BLaER1 (cell line): ENCODE measurements around the gene MPDU1.
A peak's percentile ranks its signal among the peaks of the same experiment; 100 is the strongest.

Experiments used
- H3K27ac ChIP-seq: shearing (Covaris generic); formaldehyde crosslinking; 2 replicates; pipeline ENCODE4 v1.8.1; 2022
- H3K27me3 ChIP-seq: shearing (Covaris generic); formaldehyde crosslinking; 2 replicates; pipeline ENCODE4 v1.8.1; 2022
- H3K36me3 ChIP-seq: shearing (Covaris generic); formaldehyde crosslinking; 2 replicates; pipeline ENCODE4 v1.8.1; 2022
- H3K4me1 ChIP-seq: shearing (Covaris generic); formaldehyde crosslinking; 2 replicates; pipeline ENCODE4 v1.8.1; 2022
- H3K4me2 ChIP-seq: shearing (Covaris generic); formaldehyde crosslinking; 2 replicates; pipeline ENCODE4 v1.8.1; 2022
- H3K4me3 ChIP-seq: shearing (Covaris generic); formaldehyde crosslinking; 2 replicates; pipeline ENCODE4 v1.8.1; 2022
- H3K9ac ChIP-seq: shearing (Covaris generic); formaldehyde crosslinking; 2 replicates; pipeline ENCODE4 v1.8.1; 2022
- H3K9me3 ChIP-seq: shearing (Covaris generic); formaldehyde crosslinking; 2 replicates; pipeline ENCODE4 v1.8.1; 2022
- H4K20me1 ChIP-seq: shearing (Covaris generic); formaldehyde crosslinking; 2 replicates; pipeline ENCODE4 v1.8.1; 2022
- Cebpa-rat ChIP-seq: shearing (Covaris generic); IDR thresholded peaks from 2 replicates; pipeline ENCODE4 v1.8.1; 2022

MPDU1 gene

DNA sequence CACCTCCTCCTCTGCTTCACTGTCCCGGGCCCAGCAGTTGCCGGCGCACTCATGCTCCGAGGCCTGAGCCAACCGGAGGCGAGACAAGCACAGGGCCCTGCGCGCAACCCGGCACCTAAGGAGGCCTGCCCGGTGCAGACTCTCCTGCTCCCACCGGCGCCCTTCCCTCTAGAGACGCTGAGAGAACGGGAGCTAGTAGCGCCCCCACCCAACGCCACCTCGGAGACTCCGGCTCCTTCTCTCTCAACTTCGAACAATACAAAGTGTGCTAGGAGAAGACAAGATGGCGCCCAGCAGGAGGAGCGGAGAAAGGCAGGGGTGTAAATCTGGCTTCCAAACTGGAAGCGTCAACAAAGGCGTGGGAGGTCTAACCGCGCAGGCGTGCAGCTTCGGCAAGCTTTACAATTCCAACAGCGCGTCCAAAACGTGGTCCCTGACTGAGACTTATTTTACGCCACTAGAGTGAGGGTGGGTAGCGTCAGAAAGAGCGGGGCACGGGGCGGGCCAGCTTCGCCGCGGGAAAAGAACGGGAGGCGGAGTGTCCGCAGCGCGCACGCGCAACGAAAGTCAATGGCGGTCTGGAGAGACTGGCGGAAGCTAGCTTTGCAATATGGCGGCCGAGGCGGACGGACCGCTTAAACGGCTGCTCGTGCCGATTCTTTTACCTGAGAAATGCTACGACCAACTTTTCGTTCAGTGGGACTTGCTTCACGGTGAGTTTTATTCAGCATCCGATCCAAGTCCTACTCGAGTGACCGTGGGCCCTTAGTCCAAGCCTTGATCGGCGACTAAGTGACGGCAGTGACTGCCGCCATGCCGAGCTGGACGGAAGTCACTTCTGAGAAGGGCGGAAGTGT, at the start of gene MPDU1:
Gene MPDU1, plus strand, starts transcription at position 600 of the 857 bp plus-strand sequence. Its CDS starts 11 bp downstream, at position 611.
- Histone ChIP-seq H3K9me3 (no peaks in the 10 kb centered on the region), H3K9ac (peak within 1 kb of the TSS; percentile 95), H3K4me1 (peaks cover 77% of the 10 kb centered on the region), H3K27ac (peak within 1 kb of the TSS; percentile 96), H3K27me3 (no peaks in the 10 kb centered on the region), H4K20me1 (peaks cover 20% of the 10 kb centered on the region), H3K36me3 (peaks cover 49% of the 10 kb centered on the region), H3K4me2 (peak within 1 kb of the TSS; percentile 98), H3K4me3 (peak within 1 kb of the TSS; percentile 70)
- TF ChIP-seq Cebpa-rat: no peak

DNA sequence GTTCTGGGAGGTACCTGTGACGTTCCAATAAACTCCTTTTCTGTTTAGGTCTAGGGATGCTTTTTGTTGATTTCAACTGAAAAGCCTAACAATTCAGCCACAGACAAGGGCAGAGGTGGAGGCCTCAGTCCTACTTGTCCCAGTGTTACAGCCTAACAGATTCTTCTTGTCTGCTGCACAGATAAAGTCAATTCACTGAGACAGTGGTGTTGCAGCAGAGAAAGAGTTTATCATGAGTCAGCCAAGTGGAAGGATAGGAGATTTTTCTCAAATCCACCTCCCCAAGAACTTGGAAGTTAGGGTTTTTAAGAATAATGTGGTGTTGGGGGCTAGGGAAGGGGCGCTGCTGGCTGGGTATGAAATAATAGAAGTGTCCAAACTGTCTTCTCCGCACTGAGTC, 45.6 kb upstream of the MPDU1 start:
- H3K27me3 ChIP-seq: no peaks in the 10 kb centered on the region
- no peak overlapping the region for H3K27ac ChIP-seq
- peaks cover 4% of the 10 kb centered on the region; the same call in 1 of the 2 replicates for H3K4me1 ChIP-seq
- TF ChIP-seq Cebpa-rat: no peak
- no peak overlapping the region for H3K4me2 ChIP-seq
- H3K9me3 ChIP-seq: peaks cover 24% of the 10 kb centered on the region
- H3K4me3 ChIP-seq: no peak overlapping the region
- H4K20me1 ChIP-seq: no peaks in the 10 kb centered on the region
- H3K36me3 ChIP-seq: 0 out of 2 replicates have a peak, but pooled peaks cover 6% of the 10 kb centered on the region
- H3K9ac ChIP-seq: no peak overlapping the region

DNA sequence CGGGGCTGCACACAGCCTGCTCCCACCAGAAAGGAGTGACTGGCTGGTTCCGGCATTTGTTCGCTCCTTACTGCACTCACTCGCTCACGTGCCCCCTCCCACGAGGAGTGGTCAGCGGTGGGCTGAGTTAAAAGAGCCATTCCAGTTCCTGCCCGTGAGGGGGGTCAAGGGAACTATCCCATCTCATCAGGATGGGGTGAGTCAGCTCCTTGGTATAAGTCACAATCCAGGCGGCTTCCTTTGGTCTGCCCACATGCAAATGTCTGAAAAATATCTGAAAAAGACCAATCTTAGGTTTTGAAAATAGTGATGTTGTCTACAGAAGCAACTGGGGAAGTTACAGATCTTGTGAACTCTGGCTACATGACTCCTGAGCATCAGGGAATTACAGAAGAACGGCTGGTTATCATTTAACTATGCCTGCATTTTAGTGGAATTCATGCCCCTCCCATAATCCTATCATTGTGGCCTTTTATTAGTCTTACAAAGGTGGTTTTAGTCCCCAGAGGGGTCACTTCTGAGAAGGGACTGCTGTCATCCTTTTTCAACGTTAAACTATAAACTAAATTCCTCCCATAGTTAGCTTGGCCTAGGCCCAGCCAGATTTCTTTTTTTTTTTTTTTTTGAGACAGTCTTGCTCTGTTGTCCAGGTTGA, 44.6 kb upstream of the MPDU1 start:
- Histone ChIP-seq H3K4me1 (peaks cover 9% of the 10 kb centered on the region; the same call in 1 of the 2 replicates), H3K4me2 (no peak overlapping the region), H3K27me3 (no peaks in the 10 kb centered on the region), H3K9me3 (peaks cover 24% of the 10 kb centered on the region), H3K9ac (no peak overlapping the region), H3K27ac (no peak overlapping the region), H4K20me1 (no peaks in the 10 kb centered on the region), H3K36me3 (0 out of 2 replicates have a peak, but pooled peaks cover 6% of the 10 kb centered on the region), H3K4me3 (no peak overlapping the region)
- TF ChIP-seq Cebpa-rat: no peak

DNA sequence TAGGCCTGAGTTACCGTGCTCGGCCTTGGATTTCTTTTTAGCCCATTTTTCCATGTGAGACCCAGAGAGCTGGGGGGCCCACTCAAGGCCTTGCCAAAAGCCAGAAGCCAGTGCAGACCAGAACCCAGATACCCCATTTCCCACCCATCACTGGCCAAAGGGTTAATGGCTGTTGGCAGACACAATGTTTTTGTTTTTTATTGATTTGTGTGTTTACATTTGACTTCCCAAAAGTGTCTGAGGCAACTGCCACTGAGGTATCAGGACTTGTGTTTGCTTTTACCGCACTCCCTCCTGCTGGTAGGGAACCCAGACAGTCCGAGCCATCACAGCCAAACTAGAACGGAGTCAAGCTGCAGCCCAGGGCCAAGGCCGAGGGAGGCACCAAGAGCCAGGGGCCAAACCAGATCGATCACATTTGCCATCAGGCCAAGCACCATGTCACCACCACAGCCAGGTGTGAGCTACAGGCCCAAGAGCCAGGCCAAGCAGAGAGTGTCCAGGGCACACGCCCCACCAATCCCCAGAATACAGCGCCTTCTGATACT, 42.5 kb upstream of the MPDU1 start:
- peaks cover 16% of the 10 kb centered on the region; the same call in 1 of the 2 replicates for H3K4me1 ChIP-seq
- peaks cover 24% of the 10 kb centered on the region for H3K9me3 ChIP-seq

DNA sequence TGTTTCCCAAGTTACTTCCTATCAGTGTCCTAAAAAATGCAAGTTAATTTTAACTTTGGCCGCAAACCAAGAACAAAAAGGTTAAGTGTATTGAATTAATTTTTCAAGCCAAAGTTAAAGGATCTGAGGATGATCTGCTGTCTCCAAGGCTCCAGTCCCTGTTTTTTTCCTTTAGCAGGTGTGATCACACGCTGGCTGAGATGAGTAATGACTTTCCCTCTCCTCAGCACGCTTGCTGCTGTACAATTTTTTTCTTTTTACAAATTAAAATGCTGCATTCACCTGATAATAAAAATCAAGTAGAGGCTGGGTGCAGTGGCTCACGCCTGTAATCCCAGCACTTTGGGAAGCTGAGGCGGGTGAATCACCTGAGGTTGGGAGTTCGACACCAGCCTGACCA, 38.7 kb upstream of the MPDU1 start:
- H3K4me1 ChIP-seq: peaks cover 44% of the 10 kb centered on the region
- H3K36me3 ChIP-seq: no peaks in the 10 kb centered on the region
- no peaks in the 10 kb centered on the region for H4K20me1 ChIP-seq
- no peak overlapping the region for H3K4me3 ChIP-seq
- no peak overlapping the region for H3K9ac ChIP-seq
- no peak overlapping the region for H3K4me2 ChIP-seq
- H3K9me3 ChIP-seq: no peaks in the 10 kb centered on the region
- H3K27me3 ChIP-seq: no peaks in the 10 kb centered on the region
- no peak overlapping the region for H3K27ac ChIP-seq
- no peak for TF ChIP-seq Cebpa-rat

More for the DNA sequence above, 42.5 kb upstream of the MPDU1 start:
- H3K4me2 ChIP-seq: no peak overlapping the region
- no peak overlapping the region for H3K27ac ChIP-seq
- no peak overlapping the region for H3K9ac ChIP-seq
- TF ChIP-seq Cebpa-rat: no peak
- 0 out of 2 replicates have a peak, but pooled peaks cover 6% of the 10 kb centered on the region for H3K36me3 ChIP-seq
- H4K20me1 ChIP-seq: no peaks in the 10 kb centered on the region
- no peaks in the 10 kb centered on the region for H3K27me3 ChIP-seq
- H3K4me3 ChIP-seq: no peak overlapping the region

DNA sequence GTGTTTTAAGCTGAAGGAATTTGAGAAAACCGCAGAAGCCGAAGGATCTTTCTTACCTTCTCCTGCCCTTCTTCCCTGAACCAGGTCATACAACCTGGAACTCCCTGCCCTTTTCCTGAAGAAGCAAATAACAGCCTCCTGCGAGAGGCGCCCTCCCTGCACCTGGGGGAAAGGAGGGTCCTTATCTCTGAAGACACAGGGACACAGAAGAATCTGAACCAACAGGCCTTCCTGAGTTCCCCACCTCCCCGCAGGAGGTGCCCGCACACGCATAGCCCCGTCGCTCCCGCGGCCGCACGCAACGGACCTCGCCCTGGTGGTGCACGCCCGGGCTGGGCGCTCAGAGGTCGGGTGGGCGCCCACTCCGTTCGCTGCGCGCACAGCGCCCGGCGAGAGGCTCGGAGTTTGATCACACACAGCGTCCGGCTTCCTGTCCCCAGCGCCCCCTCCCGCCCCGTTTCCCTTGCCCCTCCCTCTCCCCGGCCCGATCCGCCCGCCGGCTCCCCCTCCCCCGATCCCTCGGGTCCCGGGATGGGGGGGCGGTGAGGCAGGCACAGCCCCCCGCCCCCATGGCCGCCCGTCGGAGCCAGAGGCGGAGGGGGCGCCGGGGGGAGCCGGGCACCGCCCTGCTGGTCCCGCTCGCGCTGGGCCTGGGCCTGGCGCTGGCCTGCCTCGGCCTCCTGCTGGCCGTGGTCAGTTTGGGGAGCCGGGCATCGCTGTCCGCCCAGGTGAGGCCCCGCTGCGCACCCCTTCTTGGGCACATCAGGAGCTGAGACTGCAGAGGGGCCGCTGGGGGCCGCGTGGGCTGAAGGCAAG, 34.9 kb upstream of the MPDU1 start, which contains the start of gene TNFSF12:
Gene TNFSF12, plus strand, starts transcription at position 474 of the 816 bp plus-strand sequence. Its CDS starts 96 bp downstream, at position 570.
- peak within 1 kb of the TSS; percentile 70 for H3K9ac ChIP-seq
- H3K27ac ChIP-seq: peak within 1 kb of the TSS; percentile 56; the same call in 1 of the 2 replicates
- H3K4me2 ChIP-seq: peak within 1 kb of the TSS; percentile 96

DNA sequence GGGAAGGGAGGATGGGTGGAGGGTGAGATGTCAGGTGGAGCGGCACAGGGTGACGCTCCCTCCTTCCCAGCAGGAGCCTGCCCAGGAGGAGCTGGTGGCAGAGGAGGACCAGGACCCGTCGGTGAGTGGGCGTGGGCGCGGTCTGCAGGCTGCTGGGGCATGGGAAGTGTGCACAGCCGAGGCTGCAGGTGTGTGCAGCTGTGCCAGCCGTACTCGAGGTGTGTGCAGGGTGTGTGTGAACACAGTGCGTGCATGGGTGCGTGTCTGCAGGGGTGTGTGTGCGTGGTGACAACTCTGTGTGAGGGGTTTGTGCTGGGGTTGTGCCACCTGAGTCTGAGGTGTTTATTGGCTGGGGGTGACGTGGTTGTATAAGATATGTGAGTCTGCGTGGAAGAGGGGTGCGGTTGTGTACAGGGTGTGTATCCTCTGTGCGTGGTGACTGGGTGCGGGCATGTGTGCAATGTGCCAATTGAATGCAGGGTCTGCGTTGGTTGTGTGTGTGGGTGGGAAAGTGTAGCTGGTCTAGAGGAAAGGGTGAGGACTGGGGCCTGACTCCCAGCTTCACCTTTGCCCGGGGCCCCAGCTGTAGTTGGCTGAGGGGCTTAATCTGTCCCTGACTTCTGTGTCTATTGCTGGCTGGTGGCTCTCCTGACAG, 34.1 kb upstream of the MPDU1 start:
- TF ChIP-seq Cebpa-rat: no peak
- Histone ChIP-seq H3K27ac (peak overlapping the region; percentile 56; the same call in 1 of the 2 replicates), H3K27me3 (no peaks in the 10 kb centered on the region), H4K20me1 (no peaks in the 10 kb centered on the region), H3K9me3 (no peaks in the 10 kb centered on the region), H3K4me2 (peak overlapping the region; percentile 96), H3K9ac (no peak overlapping the region), H3K36me3 (no peaks in the 10 kb centered on the region), H3K4me1 (peaks cover 74% of the 10 kb centered on the region), H3K4me3 (peak overlapping the region; percentile 67)

More for the DNA sequence above, 34.9 kb upstream of the MPDU1 start, which contains the start of gene TNFSF12:
- Histone ChIP-seq H3K4me1 (peaks cover 74% of the 10 kb centered on the region), H4K20me1 (no peaks in the 10 kb centered on the region), H3K36me3 (no peaks in the 10 kb centered on the region), H3K4me3 (peak within 1 kb of the TSS; percentile 67), H3K27me3 (no peaks in the 10 kb centered on the region), H3K9me3 (no peaks in the 10 kb centered on the region)
- TF ChIP-seq Cebpa-rat: no peak

DNA sequence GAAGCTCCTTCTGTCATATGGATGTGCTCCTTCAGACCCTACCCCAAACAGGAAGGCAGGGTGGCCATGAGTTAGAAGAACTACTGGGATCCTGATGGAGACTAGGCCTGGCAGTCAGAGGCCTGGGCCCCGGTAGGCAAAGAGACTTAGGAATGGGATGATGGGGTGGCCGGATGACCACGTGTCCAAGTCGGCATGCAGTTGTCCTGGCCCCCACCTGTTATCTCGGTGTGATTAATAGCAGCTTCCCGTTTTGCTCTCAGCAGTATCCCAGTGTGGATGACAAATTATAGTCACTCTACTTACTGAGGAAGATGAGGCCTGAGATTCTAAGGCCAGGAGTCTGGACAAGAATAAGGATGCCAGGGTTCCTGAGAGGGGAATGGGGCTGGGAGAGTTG, 33.3 kb upstream of the MPDU1 start:
- no peaks in the 10 kb centered on the region for H3K36me3 ChIP-seq
- H3K4me3 ChIP-seq: no peak overlapping the region
- no peak overlapping the region for H3K9ac ChIP-seq
- peaks cover 72% of the 10 kb centered on the region for H3K4me1 ChIP-seq
- no peak overlapping the region for H3K27ac ChIP-seq
- H3K4me2 ChIP-seq: peak overlapping the region; percentile 96
- no peaks in the 10 kb centered on the region for H4K20me1 ChIP-seq
- no peak for TF ChIP-seq Cebpa-rat
- H3K9me3 ChIP-seq: no peaks in the 10 kb centered on the region
- H3K27me3 ChIP-seq: no peaks in the 10 kb centered on the region

DNA sequence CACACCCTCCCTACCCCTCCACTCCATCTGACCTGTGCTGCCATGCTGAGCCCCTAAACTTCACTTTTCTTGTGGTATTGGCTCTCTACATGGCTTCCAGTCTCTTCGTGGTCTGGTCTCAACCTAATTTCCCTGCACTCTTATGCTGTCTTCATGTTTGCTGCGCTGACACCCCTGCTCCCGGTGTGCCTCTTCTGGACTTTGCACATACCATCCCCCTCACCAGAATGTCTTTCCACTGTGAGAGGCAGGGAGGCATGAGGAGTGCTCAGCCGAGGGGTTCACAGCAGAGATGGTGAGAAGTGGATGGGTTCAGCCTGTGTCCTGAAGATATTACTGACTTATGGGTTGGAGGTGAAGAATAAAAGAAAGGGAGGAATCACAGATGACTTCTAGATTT, 32.3 kb upstream of the MPDU1 start:
- H3K9ac ChIP-seq: no peak overlapping the region
- no peaks in the 10 kb centered on the region for H4K20me1 ChIP-seq
- no peak overlapping the region for H3K27ac ChIP-seq
- no peak for TF ChIP-seq Cebpa-rat
- H3K4me3 ChIP-seq: no peak overlapping the region
- no peaks in the 10 kb centered on the region for H3K36me3 ChIP-seq
- no peaks in the 10 kb centered on the region for H3K9me3 ChIP-seq
- peak overlapping the region; percentile 77 for H3K4me2 ChIP-seq
- peaks cover 72% of the 10 kb centered on the region for H3K4me1 ChIP-seq
- no peaks in the 10 kb centered on the region for H3K27me3 ChIP-seq
